SU-DHL-6 (cell line): Measurements from ENCODE around the gene TMEM163.

Source experiments
- CTCF ChIP-seq: fragments of 200-600 bp; sonication (generic); IDR thresholded peaks from one replicate; pipeline ENCODE4 v1.5.1; 2017; ENCODE audit warnings: antibody characterized with exemption, mild to moderate bottlenecking, low read length, moderate library complexity; ENCODE audit not compliant: insufficient read depth, poor library complexity, severe bottlenecking
- EZH2phosphoT487 ChIP-seq: fragments of 200-600 bp; sonication (generic), shearing (Covaris generic); conservative IDR thresholded peaks from 2 replicates; pipeline ENCODE4 v1.6.1; 2018; ENCODE audit warnings: mild to moderate bottlenecking, antibody characterized with exemption, low read length, moderate library complexity, mixed read lengths

GRCh38 chr2:134410831-134411231 lies 308.0 kb downstream of the TMEM163 start:
- TF ChIP-seq EZH2phosphoT487 (no peak), CTCF (no peak)
